DLD1 (cell line): ENCODE measurements around the gene MSRB1.
"Not testable (repeated sequence)": the region's sequence is repeated elsewhere in the genome, so short reads cannot be mapped to it uniquely, and the experiment has no call there.

ENCODE experiments used
- in situ Hi-C: cut with HindIII; loops from 2 replicates; pipeline ENCODE4 v1.10.0; 2017; ENCODE audit warnings: low sequenced_read_pairs

The MSRB1 gene

DNA sequence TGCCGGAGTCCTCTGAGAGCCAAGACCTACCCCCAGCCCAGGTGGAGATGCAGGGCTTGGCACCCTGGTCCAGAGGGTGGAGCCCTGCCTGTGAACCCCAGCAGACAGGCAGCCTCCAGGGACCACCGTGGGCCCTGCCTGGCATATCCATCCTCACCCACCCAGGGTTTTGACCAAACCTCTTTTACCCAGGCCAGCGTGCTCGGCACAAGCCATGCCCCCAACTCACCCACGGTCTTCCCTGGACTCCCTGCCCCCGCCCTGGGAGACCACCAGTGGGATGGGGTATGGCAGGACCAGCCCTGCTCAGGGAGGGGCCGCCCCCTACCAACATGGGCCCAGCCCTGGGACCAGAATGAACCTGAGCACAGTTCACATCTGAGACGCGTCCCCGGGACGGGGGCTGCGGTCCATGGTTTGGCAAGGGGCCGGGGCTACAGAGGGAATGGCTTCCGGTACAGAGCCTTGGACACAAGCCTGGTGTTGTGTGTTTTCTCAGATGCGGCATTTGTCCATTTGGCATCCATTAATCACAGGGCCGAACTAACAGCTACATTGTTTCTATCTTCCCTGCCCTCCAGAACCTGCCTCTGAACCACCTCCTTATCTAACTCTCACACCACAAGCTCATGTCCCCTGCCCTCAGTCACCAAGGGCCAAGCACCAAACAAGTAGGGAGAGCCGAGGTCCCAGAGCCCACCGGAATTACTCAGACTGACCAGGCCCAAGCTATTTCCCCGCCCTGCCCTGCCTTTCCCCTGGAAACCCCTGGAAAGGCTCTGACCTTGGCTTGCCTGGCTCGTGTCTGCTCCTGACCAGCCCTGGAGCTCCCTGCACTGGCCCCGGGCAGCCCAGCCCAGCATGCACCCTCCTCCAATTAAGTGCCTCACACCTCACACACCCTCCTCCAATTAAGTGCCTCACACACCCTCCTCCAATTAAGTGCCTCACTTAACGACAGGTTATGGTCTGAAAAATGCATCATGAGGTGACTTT is 38.9 kb downstream of the MSRB1 start:
- in situ Hi-C loops, result no loop called here

DNA sequence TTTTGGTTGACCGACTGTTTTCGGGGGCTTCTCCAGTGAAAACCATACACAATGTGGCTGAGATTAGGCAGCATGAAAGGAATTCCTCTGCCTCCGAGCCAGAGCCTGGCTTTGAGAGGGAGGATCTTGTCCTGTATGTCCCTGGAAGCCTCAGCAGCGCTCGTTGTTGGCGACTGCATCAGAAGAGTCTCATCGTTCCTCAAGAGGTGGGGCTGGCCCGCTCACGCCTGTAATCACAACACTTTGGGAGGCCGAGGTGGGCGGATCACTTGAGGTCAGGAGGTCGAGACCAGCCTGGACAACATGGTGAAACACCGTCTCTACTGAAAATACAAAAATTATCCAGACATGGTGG is 39.8 kb downstream of the MSRB1 start:
- in situ Hi-C loops, result no loop called here

DNA sequence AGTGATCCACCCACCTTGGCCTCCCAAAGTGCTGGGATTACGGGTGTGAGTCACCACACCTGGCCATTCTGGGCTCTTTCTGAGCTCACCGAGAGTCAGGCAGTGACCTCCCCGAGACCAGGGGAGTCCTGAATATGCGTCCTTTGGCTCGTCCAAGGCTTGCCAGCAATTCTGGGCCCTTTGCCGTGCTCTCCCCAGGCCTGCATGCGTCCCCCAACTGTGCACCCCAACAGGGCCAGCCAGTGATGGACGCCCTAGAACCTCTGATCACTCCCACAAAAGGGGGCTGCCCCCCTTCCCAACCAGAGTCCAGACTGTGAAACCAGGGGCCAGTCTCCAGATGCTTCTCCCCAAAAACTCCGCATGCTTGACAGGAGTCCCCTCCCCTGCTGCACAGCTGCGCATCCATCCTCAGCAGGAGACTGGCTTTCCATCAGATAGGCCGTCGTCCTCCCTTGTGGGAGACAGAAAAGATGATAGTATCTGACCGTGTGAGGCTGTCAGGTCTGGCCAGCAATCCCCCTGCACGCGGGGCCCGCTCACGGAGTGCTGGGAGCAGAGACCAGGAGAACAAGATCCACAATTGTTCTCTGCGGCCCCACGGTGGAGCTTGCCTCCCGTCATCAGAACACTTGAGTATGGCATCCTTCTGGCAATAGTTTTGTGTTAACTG is 40.3 kb downstream of the MSRB1 start:
- in situ Hi-C loops, result no loop called here

DNA sequence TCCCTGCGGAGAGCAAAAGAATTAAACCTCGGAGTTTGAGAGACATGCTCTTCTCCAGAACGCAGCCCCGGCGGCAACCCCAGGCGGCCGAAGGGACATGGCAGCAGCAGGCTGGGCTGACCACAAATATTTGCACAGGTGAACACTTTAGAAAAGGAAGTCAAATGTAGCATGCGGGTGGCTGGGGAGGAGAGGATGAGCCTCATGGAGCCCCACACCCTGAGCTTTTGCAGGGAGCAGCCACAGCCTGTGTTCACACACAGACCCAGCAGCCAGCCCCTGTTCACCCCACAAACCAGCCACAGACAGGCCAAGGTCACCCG is 42.6 kb downstream of the MSRB1 start:
- in situ Hi-C loops, result no loop called here

DNA sequence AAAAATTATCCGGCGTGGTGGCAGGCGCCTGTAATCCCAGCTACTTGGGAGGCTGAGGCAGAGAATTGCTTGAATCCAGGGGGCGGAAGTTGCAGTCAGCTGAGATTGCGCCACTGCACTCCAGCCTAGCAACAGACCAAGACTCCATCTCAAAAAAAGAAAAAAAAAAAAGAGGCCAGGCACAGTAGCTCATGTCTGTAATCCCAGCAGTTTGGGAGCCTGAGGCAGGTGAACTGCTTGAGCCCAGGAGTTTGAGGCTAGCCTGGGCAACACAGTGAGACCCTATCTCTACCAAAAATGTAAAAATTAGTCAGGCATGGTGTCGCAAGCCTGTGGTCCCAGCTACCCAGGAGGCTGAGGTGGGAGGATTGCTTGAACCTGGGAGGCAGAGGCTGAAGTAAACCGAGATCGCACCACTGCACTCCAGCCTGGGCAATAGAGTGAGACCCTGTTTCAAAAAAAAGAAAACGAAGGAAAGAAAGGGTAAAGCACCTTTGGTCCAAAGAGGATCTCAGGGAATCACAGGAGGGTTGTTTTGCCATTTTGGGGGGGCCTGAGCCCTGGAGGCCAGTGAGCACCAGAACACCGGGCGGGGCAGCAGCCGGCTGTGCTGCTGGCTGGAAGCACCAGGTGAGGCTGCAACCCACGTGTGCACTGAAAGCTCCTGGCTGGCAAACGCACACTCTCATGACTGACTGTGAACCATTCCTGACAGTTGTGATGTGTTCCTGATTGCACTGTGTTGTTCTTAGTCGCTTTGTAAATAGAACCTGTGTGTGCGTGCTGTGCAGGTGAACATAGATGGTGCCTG is 43.2 kb downstream of the MSRB1 start:
- in situ Hi-C loops, result no loop called here

DNA sequence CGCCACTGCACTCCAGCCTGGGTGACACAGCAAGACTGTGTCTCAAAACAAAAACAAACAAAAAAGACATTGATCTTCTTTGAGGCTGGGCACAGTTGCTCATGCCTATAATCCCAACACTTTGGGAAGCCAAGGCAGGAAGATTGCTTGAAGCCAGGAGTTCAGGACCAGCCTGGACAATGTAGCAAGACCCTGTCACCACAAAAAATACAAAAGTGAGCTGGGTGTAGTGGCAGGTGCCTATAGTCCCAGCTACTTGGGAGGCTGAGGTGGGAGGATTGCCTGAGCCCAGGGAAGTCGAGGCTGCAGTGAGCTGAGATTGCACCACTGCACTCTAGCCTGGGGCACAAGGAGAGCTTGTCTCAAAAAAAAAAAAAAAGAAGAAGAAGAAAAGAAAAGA is 45.3 kb downstream of the MSRB1 start:
- in situ Hi-C loops, result not testable (repeated sequence)

DNA sequence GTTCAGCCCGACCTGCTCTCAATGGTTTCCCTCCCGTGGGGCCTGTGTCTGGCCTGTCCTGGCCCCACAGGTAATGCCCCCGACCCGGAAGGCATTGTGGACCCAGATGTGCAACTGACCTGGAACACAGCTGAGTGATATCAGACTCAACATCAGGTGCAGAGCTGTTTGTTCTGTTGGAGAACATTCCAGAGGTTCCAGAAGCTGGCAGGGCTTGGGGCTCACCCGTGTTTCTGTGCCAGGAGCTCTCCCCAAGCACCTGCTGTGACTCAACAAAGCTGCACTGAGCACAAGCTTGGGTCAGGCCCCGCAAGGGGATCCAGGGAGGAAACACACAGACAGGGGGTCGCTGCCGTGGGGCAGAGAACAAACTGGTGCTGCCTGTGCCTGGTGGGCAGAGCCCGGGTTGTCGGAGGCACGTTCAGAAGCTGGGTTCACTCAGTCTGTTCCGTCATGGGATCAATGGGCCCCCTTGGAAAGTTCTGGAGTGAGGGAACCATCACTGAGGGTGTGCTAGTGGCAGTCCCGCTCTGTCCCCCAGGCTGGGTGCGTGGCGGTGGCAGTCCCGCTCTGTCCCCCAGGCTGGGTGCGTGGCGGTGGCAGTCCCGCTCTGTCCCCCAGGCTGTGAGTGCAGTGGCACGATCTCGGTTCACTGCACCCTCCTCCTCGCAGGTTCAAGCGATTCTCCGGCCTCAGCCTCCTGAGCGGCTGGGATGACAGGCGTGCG is 46.9 kb downstream of the MSRB1 start:
- in situ Hi-C loops, result no loop called here

DNA sequence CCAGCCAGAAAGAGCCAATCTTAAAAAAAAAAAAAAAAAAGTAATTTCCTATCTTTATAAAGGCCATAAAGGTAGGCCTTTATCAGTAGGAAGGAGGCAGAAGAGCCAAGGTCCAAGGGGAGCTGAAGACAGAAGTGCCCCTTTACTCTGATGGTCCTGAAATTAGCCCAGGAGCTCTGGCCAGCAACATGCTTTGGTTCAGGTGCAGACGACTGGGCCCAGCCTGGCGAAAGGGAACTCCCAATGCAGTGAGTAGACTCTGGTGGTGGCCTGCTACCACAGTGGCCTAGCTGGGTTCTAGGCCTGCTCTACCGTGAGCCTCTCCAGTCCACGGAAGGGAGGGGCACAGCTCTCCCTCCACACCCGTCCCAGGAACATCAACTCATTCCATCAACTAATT is 47.9 kb downstream of the MSRB1 start:
- in situ Hi-C loops, result no loop called here

DNA sequence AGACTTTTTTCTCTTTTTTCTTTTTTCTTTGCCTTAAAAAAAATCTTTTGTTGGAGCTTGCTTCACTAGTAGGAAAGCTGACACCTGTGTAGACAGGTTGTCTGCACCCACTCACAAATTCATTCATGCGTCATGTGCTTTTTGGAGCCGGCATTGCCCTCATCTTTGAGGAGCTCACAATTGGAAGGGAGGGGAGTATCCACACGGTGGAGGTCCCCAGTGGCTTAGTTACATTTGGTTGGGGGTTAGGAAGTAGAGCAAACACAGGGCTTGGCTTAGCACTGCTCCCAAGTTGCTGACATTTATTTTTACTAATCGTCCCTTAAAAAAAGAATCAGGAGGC is 52.3 kb downstream of the MSRB1 start:
- in situ Hi-C loops, result no loop called here

DNA sequence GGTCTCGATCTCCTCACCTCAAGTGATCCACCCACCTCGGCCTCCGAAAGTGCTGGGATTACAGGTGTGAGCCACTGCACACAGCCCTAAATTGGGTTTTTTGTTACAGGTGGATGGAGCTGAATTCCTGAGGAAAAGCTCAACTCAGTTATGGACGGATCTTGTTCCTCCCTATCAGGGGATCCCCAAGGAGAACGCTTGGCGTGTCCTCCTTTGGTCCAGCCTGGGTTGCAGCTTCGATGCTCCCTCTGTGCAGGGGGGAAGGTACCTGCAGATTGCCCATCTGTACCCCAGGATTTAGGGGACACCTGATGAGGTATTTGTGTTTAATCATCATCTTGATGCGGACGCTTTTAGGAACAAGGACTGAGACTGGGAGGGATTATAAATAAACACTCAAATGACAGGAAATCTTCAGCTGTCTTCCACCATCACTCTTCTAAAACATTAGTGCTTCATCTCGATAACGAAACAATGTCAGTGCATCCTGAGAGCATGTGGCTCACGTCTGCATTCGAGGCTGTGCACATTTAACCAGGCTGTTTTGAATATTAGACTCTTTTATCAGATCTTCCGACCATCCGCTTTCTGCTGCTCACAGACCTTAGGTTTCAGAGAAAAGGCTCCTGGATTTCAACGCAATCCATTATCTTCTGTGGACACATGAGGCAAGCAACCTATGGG is 52.8 kb downstream of the MSRB1 start:
- in situ Hi-C loops, result no loop called here
